CD14-positive monocyte (primary cell): ENCODE data around the gene CYP3A4. TPM values are rescaled to one million over a fixed set of nuclear protein-coding genes. Genes with fewer than 3 reads are reported as not detected.

Experiments
- DNase-seq, 3 donors: peaks; one replicate each; pipeline ENCODE4 v3.0.0-alpha.2; 2011 to 2022
- H2AFZ ChIP-seq: 2 replicates; pipeline ENCODE4 v1.6.0; 2012; ENCODE audit warnings: mild to moderate bottlenecking, low read depth, low read length, inconsistent platforms; ENCODE audit not compliant: insufficient read depth, poor library complexity, severe bottlenecking
- H3K27ac ChIP-seq, 2 donors: 1 replicate in 1 of 2; 2 replicates in 1 of 2; pipeline ENCODE4 v1.5.1; 2012 to 2013; ENCODE audit warnings: low read length in 2 of 2, control low read depth in 1 of 2, inconsistent platforms in 1 of 2, low read depth in 1 of 2, mild to moderate bottlenecking in 1 of 2
- H3K27me3 ChIP-seq, 2 donors: one replicate each; pipeline versions ENCODE4 v1.6.0 to v1.6.1; 2011 to 2013; ENCODE audit warnings: low read length in 2 of 2; ENCODE audit not compliant: control insufficient read depth in 2 of 2, insufficient read depth in 2 of 2
- H3K36me3 ChIP-seq, 2 donors: replicated peaks in 1 of 2; 1 replicate in 1 of 2; 2 replicates in 1 of 2; pipeline versions ENCODE4 v1.5.1 to v1.6.1; 2012 to 2013; ENCODE audit warnings: low read length in 2 of 2, control low read depth in 1 of 2, inconsistent platforms in 1 of 2, mild to moderate bottlenecking in 1 of 2; ENCODE audit not compliant: insufficient read depth in 2 of 2, control insufficient read depth in 1 of 2
- H3K4me1 ChIP-seq, 2 donors: 1 replicate in 1 of 2; 2 replicates in 1 of 2; pipeline versions ENCODE4 v1.5.1 to v1.6.1; 2012 to 2013; ENCODE audit warnings: low read length in 2 of 2, control low read depth in 1 of 2, inconsistent platforms in 1 of 2, mild to moderate bottlenecking in 1 of 2, moderate library complexity in 1 of 2; ENCODE audit not compliant: insufficient read depth in 2 of 2, control insufficient read depth in 1 of 2
- H3K4me2 ChIP-seq: replicated peaks from 2 replicates; pipeline ENCODE3; 2012; ENCODE audit warnings: low read length, moderate library complexity, mild to moderate bottlenecking; ENCODE audit not compliant: poor library complexity, severe bottlenecking; ENCODE audit errors: extremely low read depth
- H3K4me3 ChIP-seq, 3 experiments: fragments of 200-600 bp in 1 of 3; sonication (generic) in 1 of 3; replicated peaks in 1 of 3; 1 replicate in 2 of 3; 2 replicates in 1 of 3; pipeline ENCODE4 v1.5.1; 2011 to 2013; ENCODE audit warnings: low read length in 3 of 3, mild to moderate bottlenecking in 3 of 3, control low read depth in 2 of 3, low read depth in 2 of 3, inconsistent platforms in 1 of 3, moderate library complexity in 1 of 3
- H3K79me2 ChIP-seq: 2 replicates; pipeline ENCODE4 v1.6.0; 2012; ENCODE audit warnings: mild to moderate bottlenecking, control low read depth, inconsistent platforms, low read length, moderate library complexity; ENCODE audit not compliant: insufficient read depth
- H3K9ac ChIP-seq: 2 replicates; pipeline ENCODE4 v1.6.0; 2017; ENCODE audit warnings: low read length, mild to moderate bottlenecking; ENCODE audit not compliant: insufficient read depth, poor library complexity, severe bottlenecking
- H3K9me3 ChIP-seq, 2 donors: replicated peaks in 1 of 2; 1 replicate in 1 of 2; 2 replicates in 1 of 2; pipeline versions ENCODE4 v1.5.1 to v1.6.1; 2012 to 2013; ENCODE audit warnings: low read length in 2 of 2, control low read depth in 1 of 2; ENCODE audit not compliant: control insufficient read depth in 1 of 2, insufficient read depth in 1 of 2
- H4K20me1 ChIP-seq: 2 replicates; pipeline ENCODE4 v1.6.0; 2012; ENCODE audit warnings: mild to moderate bottlenecking, low read length, control low read depth, moderate library complexity; ENCODE audit not compliant: insufficient read depth
- H3K27ac Mint-ChIP-seq, 7 donors: one replicate each; pipeline ENCODE4 v1.8.0; 2020; ENCODE audit warnings: mild to moderate bottlenecking in 7 of 7, mixed read lengths in 7 of 7, moderate library complexity in 6 of 7, inconsistent platforms in 2 of 7
- H3K27me3 Mint-ChIP-seq, 3 donors: one replicate each; pipeline ENCODE4 v1.8.0; 2021 to 2022; ENCODE audit warnings: low read depth in 3 of 3, mild to moderate bottlenecking in 3 of 3, mixed read lengths in 3 of 3, moderate library complexity in 3 of 3, inconsistent platforms in 1 of 3
- H3K36me3 Mint-ChIP-seq, 2 donors: one replicate each; pipeline ENCODE4 v1.8.0; 2020; ENCODE audit warnings: mixed read lengths in 2 of 2, inconsistent platforms in 1 of 2, mild to moderate bottlenecking in 1 of 2
- H3K4me1 Mint-ChIP-seq: one replicate; pipeline ENCODE4 v1.8.0; 2020; ENCODE audit warnings: mild to moderate bottlenecking, mixed read lengths
- H3K4me3 Mint-ChIP-seq, 2 donors: one replicate each; pipeline ENCODE4 v1.8.0; 2020; ENCODE audit warnings: mild to moderate bottlenecking in 2 of 2, mixed read lengths in 2 of 2, moderate library complexity in 1 of 2
- H3K9me3 Mint-ChIP-seq, 7 donors: one replicate each; pipeline ENCODE4 v1.8.0; 2020 to 2022; ENCODE audit warnings: mixed read lengths in 7 of 7, mild to moderate bottlenecking in 6 of 7, moderate library complexity in 6 of 7, inconsistent platforms in 2 of 7
- WGBS: methylation state at CpG from one replicate; pipeline ENCODE4 v1.1.5; 2013; ENCODE audit warnings: missing lambda C conversion rate; ENCODE audit not compliant: insufficient coverage; 5-methylcytosine and 5-hydroxymethylcytosine counted together
- intact Hi-C, 2 donors: fragments of 100-400 bp; cut with micrococcal nuclease; formaldehyde crosslinking; loops; one replicate each; pipeline versions ENCODE4 v1.15.0 to v1.15.1; 2023
- polyA plus RNA-seq, 3 donors: library from polyadenylated mRNA; depleted of rRNA in 1 of 3; unstranded in 2 of 3; stranded (reverse) in 1 of 3; fragments of 300-500 nt in 2 of 3; fragments of >200 nt in 1 of 3; fragmentation: Illumina TruSeq in 2 of 3; gene quantifications; 1 replicate in 2 of 3; 2 replicates in 1 of 3; pipeline ENCODE4 v1.2.3, GENCODE V29; 2012 to 2021
- TF ChIP-seq, protein P1 (sequence below): fragments of 200-600 bp; IDR thresholded peaks from one replicate; pipeline ENCODE4 v1.8.0; 2022; ENCODE audit warnings: antibody characterized with exemption, mild to moderate bottlenecking

Gene CYP3A4
- polyA plus RNA-seq, 3 donors = not detected

DNA sequence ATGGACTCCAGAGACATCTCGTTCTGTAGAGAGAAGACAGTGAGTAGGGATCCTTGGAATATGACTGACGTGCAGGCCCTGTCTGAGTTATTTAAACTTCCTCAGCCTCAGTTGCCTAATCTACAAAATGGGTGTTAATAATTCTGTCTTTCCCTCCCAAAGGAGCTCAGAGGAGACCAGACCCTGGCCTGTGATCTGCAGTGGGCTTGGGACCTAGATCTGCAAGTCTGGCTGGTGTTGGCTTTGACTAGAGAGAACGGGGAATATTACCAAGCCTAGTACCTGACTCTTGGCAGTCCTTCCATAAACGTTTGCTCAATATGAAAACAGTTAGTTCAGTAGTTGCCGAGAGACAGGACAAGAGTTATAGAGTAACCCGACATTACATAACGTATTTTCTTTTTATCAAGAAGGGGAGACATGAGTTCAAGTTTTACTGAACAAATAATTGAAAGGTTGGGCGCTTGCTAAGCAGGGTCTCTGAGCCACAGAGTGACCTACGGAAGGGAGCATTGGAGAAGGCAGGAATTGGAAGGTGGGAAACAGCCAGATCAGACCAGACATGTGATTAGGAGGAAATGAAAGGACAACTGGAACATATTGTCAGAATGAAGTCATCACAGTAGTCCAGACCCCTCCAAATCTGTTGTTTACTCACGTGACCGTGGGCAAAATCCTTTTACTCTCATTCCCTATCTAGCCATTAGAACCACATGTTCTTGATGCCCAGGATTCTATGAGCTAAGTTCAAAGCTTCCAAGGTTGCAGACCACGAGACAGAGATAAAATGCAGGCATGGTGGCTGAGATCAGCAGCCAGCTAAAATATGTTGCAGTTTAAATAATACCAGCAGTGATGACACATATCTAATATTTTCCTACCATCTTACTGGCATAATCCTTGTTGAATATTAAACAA lies 10.9 kb upstream of the CYP3A4 start:
- 89% methylated on average over 9 of the region's 12 CpGs for WGBS
- Mint-ChIP-seq H3K4me3 (no peak overlapping the region), H3K27ac (no peak overlapping the region), H3K36me3 (no peaks in the 10 kb centered on the region), H3K9me3 (peaks cover 0 to 6% (median 1%) of the 10 kb centered on the region in 7 donors), H3K27me3 (peaks cover 1 to 8% (median 6%) of the 10 kb centered on the region in 3 donors), H3K4me1 (no peaks in the 10 kb centered on the region)
- no peak overlapping the region for H2AFZ ChIP-seq
- H3K4me3 ChIP-seq = no peak overlapping the region
- no peaks in the 10 kb centered on the region for H3K4me1 ChIP-seq
- peaks cover 0 to 4% of the 10 kb centered on the region in 2 donors for H3K9me3 ChIP-seq
- no peaks in the 10 kb centered on the region for H3K36me3 ChIP-seq
- H3K4me2 ChIP-seq = no peak overlapping the region
- intact Hi-C loops = no loop called here
- TF ChIP-seq, protein P1, sequence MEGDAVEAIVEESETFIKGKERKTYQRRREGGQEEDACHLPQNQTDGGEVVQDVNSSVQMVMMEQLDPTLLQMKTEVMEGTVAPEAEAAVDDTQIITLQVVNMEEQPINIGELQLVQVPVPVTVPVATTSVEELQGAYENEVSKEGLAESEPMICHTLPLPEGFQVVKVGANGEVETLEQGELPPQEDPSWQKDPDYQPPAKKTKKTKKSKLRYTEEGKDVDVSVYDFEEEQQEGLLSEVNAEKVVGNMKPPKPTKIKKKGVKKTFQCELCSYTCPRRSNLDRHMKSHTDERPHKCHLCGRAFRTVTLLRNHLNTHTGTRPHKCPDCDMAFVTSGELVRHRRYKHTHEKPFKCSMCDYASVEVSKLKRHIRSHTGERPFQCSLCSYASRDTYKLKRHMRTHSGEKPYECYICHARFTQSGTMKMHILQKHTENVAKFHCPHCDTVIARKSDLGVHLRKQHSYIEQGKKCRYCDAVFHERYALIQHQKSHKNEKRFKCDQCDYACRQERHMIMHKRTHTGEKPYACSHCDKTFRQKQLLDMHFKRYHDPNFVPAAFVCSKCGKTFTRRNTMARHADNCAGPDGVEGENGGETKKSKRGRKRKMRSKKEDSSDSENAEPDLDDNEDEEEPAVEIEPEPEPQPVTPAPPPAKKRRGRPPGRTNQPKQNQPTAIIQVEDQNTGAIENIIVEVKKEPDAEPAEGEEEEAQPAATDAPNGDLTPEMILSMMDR = no peak
- H3K79me2 ChIP-seq = no peaks in the 10 kb centered on the region
- no peak for DNase-seq
- H3K9ac ChIP-seq = no peak overlapping the region
- no peak overlapping the region for H3K27ac ChIP-seq
- H3K27me3 ChIP-seq = no peaks in the 10 kb centered on the region
- H4K20me1 ChIP-seq = no peaks in the 10 kb centered on the region

DNA sequence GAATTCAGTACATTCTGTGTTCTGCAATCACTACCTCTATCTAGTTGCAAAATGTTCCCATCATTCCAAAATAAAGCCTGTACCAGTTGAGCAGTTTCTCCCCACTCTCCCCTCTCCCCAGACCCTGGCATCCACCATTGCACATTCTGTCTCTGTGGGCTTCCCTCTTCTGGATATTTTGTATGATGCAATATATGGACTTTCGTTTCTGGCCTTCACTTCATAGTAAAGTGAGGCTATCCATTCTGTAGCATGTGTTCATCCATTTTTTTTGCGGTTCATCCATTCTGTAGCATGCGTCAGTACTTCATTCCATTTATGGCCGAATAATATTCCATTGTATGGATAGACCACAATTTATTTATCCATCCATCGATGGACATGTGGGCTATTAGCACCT lies 9.5 kb upstream of the CYP3A4 start:
- TF ChIP-seq, protein P1 = no peak
- peaks cover 0 to 6% (median 0%) of the 10 kb centered on the region in 7 donors for H3K9me3 Mint-ChIP-seq
- no peaks in the 10 kb centered on the region for H3K36me3 Mint-ChIP-seq
- H3K79me2 ChIP-seq = no peaks in the 10 kb centered on the region
- no peak overlapping the region for H3K4me2 ChIP-seq
- H3K9ac ChIP-seq = no peak overlapping the region
- no peaks in the 10 kb centered on the region for H3K4me1 ChIP-seq
- DNase-seq = no peak
- H3K27ac Mint-ChIP-seq = no peak overlapping the region
- H3K27me3 Mint-ChIP-seq = peaks cover 4 to 7% (median 6%) of the 10 kb centered on the region in 3 donors
- intact Hi-C loops = no loop called here
- H4K20me1 ChIP-seq = no peaks in the 10 kb centered on the region
- H3K27me3 ChIP-seq = no peaks in the 10 kb centered on the region
- no peaks in the 10 kb centered on the region for H3K36me3 ChIP-seq
- H3K9me3 ChIP-seq = peaks cover 0 to 4% of the 10 kb centered on the region in 2 donors
- no peak overlapping the region for H2AFZ ChIP-seq
- WGBS = no CpG with 5 or more reads among the region's 5 CpGs
- H3K4me3 ChIP-seq = no peak overlapping the region
- H3K4me1 Mint-ChIP-seq = no peaks in the 10 kb centered on the region
- H3K4me3 Mint-ChIP-seq = no peak overlapping the region
- H3K27ac ChIP-seq = no peak overlapping the region
